Activated CD4-positive, alpha-beta T cell treated with anti-CD3 and anti-CD28 coated beads, Interleukin-2, amount 10 ng/mL, durations not matched to agents 24 days and 14 days (primary cell): Measurements from ENCODE around the gene PLEKHA7. TPM values are rescaled to one million over a fixed set of nuclear protein-coding genes. Genes with fewer than 3 reads are reported as not detected.
"Not testable (repeated sequence)": the region's sequence is repeated elsewhere in the genome, so short reads cannot be mapped to it uniquely, and the experiment has no call there.

ENCODE experiments used
- DNase-seq: peaks from one replicate; pipeline ENCODE4 v3.0.0; 2022
- H3K27ac Mint-ChIP-seq: one replicate; pipeline ENCODE4 v1.8.0; 2022; ENCODE audit warnings: mild to moderate bottlenecking, mixed read lengths
- H3K27me3 Mint-ChIP-seq: one replicate; pipeline ENCODE4 v1.8.0; 2022; ENCODE audit warnings: mixed read lengths
- H3K36me3 Mint-ChIP-seq: one replicate; pipeline ENCODE4 v1.8.0; 2022; ENCODE audit warnings: low read depth, mild to moderate bottlenecking, mixed read lengths
- H3K4me1 Mint-ChIP-seq: one replicate; pipeline ENCODE4 v1.8.0; 2021; ENCODE audit warnings: mixed read lengths
- H3K4me3 Mint-ChIP-seq: one replicate; pipeline ENCODE4 v1.8.0; 2022; ENCODE audit warnings: mild to moderate bottlenecking, moderate library complexity, mixed read lengths
- H3K9me3 Mint-ChIP-seq: one replicate; pipeline ENCODE4 v1.8.0; 2021; ENCODE audit warnings: mixed read lengths
- intact Hi-C: fragments of 100-400 bp; cut with micrococcal nuclease; formaldehyde crosslinking; loops from one replicate; pipeline ENCODE4 v1.15.1; 2023
- total RNA-seq: library from RNA; stranded (reverse); gene quantifications from 2 replicates; pipeline ENCODE4 v1.2.3, GENCODE V29; 2022

The PLEKHA7 gene
- total RNA-seq, 1 donor from 2014 or later, result 16.7 TPM

DNA sequence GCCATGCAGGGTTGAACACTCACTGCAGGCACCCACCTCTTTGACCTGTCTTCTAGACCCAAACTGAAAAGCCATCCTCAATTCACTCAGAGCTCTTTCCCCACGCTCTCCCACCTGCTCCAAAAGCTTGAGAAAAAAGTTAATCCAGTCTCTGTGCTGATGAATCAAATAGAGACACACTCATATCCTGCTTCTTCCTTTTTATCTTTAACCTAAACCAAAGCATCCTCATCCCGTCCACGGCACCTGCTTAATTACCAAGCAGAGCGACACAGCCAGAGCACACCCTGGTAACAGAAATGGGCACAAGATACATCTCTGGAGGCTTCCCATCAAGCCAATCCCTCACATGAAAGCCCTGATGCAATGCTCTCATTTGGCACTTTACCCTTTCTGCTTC lies 102.6 kb downstream of the PLEKHA7 start:
- Mint-ChIP-seq H3K27ac (peak overlapping the region; percentile 25), H3K4me1 (peaks cover 23% of the 10 kb centered on the region), H3K27me3 (no peaks in the 10 kb centered on the region), H3K9me3 (no peaks in the 10 kb centered on the region), H3K4me3 (no peak overlapping the region), H3K36me3 (no peaks in the 10 kb centered on the region)
- intact Hi-C loops, result loop anchor here (1.0 kb wide), 1 partner anchor 8 kb away; no protein-coding TSS in a partner anchor
- DNase-seq, result no peak

GRCh38 chr11:16911186-16911585 lies 103.0 kb downstream of the PLEKHA7 start:
- no peak overlapping the region for H3K4me3 Mint-ChIP-seq
- H3K4me1 Mint-ChIP-seq, result peaks cover 23% of the 10 kb centered on the region
- no peaks in the 10 kb centered on the region for H3K27me3 Mint-ChIP-seq
- no peaks in the 10 kb centered on the region for H3K9me3 Mint-ChIP-seq
- no peaks in the 10 kb centered on the region for H3K36me3 Mint-ChIP-seq
- intact Hi-C loops, result loop anchor here (1.0 kb wide), 1 partner anchor 8 kb away; no protein-coding TSS in a partner anchor
- DNase-seq, result no peak
- no peak overlapping the region for H3K27ac Mint-ChIP-seq

DNA sequence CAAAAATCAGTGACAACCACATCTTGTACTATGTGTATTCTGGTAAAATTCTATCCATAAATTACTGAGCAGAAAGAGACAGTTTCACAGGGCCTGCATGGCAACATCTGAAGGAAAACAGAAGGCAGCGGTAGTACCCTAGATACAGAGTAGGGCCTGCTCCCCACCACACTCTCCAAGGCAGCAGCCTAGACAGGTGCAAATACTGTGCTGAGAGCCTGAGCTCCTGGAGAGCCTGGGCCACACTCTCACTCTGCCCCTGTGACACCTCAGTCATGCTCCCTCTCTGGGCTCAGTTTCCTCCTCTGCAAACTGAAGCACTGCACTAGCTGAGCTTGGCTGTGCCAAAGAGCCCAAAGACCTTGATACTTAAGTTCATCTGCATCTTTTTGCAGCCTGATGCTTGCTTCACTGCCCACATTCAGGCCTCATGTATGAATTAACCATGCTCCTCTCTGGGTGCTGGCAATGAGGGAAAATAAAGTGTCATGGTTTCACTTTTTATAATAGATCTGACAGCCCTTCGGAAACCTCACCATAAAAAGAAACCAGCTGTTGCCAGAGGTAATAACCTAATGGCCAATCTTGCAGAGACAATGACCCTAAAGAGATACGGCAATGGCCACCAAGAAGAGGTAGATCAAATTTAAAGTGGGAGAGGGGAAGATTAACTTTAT lies 104.7 kb downstream of the PLEKHA7 start:
- intact Hi-C loops, result no loop called here
- Mint-ChIP-seq H3K9me3 (no peaks in the 10 kb centered on the region), H3K36me3 (no peaks in the 10 kb centered on the region), H3K27ac (peak overlapping the region; percentile 90), H3K27me3 (no peaks in the 10 kb centered on the region), H3K4me1 (peaks cover 28% of the 10 kb centered on the region), H3K4me3 (peak overlapping the region; percentile 36)
- DNase-seq, result peak; percentile 63

DNA sequence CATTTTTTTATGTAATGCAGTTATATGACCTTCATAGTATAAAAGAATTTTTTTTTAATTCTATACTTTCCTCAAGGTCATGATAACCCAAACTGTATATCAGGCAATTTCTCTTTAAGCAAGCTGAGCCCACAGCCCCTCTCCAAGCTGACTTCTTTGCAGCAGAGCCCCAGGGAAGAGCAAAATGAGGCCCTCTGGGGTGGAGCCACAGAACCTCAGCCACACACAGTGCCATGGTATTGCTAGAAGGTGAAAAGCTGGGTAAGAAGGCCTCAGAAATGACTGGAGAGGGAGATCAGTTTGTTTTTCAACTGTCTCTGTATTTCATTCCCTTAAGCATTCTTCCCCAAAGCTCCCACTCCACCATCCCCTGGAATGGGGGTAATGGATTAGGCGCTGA lies 108.8 kb downstream of the PLEKHA7 start:
- peak overlapping the region; percentile 30 for H3K27ac Mint-ChIP-seq
- intact Hi-C loops, result no loop called here
- H3K36me3 Mint-ChIP-seq, result peaks cover 20% of the 10 kb centered on the region
- peaks cover 43% of the 10 kb centered on the region for H3K4me1 Mint-ChIP-seq
- H3K27me3 Mint-ChIP-seq, result no peaks in the 10 kb centered on the region
- DNase-seq, result no peak
- peaks cover 13% of the 10 kb centered on the region for H3K9me3 Mint-ChIP-seq
- no peak overlapping the region for H3K4me3 Mint-ChIP-seq

GRCh38 chr11:16904761-16905160 lies 109.5 kb downstream of the PLEKHA7 start:
- not testable (repeated sequence) for H3K27me3 Mint-ChIP-seq, DNase-seq, H3K4me3 Mint-ChIP-seq, H3K27ac Mint-ChIP-seq
- H3K9me3 Mint-ChIP-seq, result peaks cover 13% of the 10 kb centered on the region
- H3K4me1 Mint-ChIP-seq, result peaks cover 40% of the 10 kb centered on the region
- H3K36me3 Mint-ChIP-seq, result peaks cover 20% of the 10 kb centered on the region
- intact Hi-C loops, result loop anchor here (5.0 kb wide), 3 partner anchors 243 to 393 kb away; partner anchors contain the start of gene NUCB2

DNA sequence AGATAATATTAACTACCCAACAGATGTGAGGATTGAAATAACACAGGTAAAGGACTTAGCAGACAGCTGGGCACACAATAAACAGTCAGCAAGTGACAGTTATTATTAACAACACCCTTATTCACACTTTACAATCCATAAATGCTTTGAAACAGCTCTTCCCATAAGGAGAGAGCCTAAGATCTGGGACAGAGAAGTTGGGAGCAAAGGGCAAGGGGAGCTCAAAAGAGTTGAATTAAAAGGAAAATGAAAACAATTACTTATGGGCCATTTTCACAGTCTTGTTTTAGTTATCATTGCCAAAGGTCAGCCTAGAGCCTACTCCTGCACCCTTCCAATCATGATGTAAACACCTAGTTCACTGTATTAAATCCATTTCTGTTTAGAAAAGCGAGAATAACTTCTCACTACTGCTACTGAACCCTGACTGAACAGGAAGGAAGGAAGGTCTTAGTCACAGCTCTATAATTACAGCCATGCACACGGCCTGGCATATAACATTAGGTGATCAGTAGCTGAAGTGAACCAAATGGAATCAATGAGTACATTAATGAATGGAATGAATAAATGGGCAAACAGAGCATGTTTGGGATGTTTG lies 111.3 kb downstream of the PLEKHA7 start:
- peak overlapping the region; percentile 97 for H3K27ac Mint-ChIP-seq
- H3K4me3 Mint-ChIP-seq, result peak overlapping the region; percentile 46
- peaks cover 20% of the 10 kb centered on the region for H3K36me3 Mint-ChIP-seq
- peaks cover 42% of the 10 kb centered on the region for H3K4me1 Mint-ChIP-seq
- peak; percentile 63 for DNase-seq
- intact Hi-C loops, result loop anchor here (1.0 to 5.0 kb wide), 8 partner anchors 8 to 452 kb away; partner anchors contain the start of genes NUCB2 and RPS13
- no peaks in the 10 kb centered on the region for H3K27me3 Mint-ChIP-seq
- H3K9me3 Mint-ChIP-seq, result peaks cover 13% of the 10 kb centered on the region

GRCh38 chr11:16902182-16902581 lies 112.0 kb downstream of the PLEKHA7 start:
- H3K27me3 Mint-ChIP-seq, result no peaks in the 10 kb centered on the region
- peaks cover 45% of the 10 kb centered on the region for H3K4me1 Mint-ChIP-seq
- peak; percentile 72 for DNase-seq
- peaks cover 13% of the 10 kb centered on the region for H3K9me3 Mint-ChIP-seq
- intact Hi-C loops, result loop anchor here (1.0 to 5.0 kb wide), 5 partner anchors 38 to 453 kb away; partner anchors contain the start of gene NUCB2
- H3K4me3 Mint-ChIP-seq, result peak overlapping the region; percentile 46
- peak overlapping the region; percentile 97 for H3K27ac Mint-ChIP-seq
- peaks cover 20% of the 10 kb centered on the region for H3K36me3 Mint-ChIP-seq

GRCh38 chr11:16900491-16900890 lies 113.7 kb downstream of the PLEKHA7 start:
- Mint-ChIP-seq H3K27ac (peak overlapping the region; percentile 4), H3K4me3 (no peak overlapping the region), H3K36me3 (peaks cover 20% of the 10 kb centered on the region), H3K9me3 (peaks cover 13% of the 10 kb centered on the region), H3K27me3 (no peaks in the 10 kb centered on the region), H3K4me1 (peaks cover 40% of the 10 kb centered on the region)
- intact Hi-C loops, result loop anchor here (5.0 kb wide), 3 partner anchors 247 to 397 kb away; partner anchors contain the start of gene NUCB2
- DNase-seq, result no peak

DNA sequence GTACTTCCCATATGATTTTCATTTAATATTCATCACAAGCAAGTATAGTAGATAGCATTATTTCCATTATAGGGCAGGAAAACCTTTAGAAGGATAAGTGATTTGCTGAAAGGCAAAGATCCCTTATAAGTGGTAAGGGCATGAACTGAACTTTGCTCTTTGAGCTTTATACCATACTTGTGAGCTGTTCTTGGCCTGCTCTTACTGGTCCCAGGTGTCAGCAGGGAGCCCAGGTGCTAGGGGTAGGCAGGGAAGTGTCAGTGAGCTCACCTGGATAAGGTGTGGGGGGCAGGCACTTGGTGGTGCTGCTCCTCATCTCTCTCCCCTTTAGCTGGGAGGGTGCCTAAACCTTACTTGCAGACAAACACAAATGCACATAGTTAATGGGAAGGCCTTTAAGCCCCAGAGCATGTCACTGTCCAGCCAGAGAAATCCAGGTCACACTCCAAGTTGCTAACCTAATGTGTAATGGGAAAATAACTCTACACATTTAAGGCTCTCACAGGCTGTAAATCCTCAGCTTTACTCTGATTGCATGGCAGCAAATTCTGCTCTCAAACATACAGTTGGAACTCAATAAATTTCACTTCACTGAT lies 114.4 kb downstream of the PLEKHA7 start:
- Mint-ChIP-seq H3K27ac (peak overlapping the region; percentile 4), H3K9me3 (peaks cover 13% of the 10 kb centered on the region), H3K4me3 (no peak overlapping the region), H3K36me3 (peaks cover 20% of the 10 kb centered on the region), H3K4me1 (peaks cover 40% of the 10 kb centered on the region), H3K27me3 (no peaks in the 10 kb centered on the region)
- DNase-seq, result no peak
- intact Hi-C loops, result loop anchor here (5.0 kb wide), 3 partner anchors 247 to 397 kb away; partner anchors contain the start of gene NUCB2

DNA sequence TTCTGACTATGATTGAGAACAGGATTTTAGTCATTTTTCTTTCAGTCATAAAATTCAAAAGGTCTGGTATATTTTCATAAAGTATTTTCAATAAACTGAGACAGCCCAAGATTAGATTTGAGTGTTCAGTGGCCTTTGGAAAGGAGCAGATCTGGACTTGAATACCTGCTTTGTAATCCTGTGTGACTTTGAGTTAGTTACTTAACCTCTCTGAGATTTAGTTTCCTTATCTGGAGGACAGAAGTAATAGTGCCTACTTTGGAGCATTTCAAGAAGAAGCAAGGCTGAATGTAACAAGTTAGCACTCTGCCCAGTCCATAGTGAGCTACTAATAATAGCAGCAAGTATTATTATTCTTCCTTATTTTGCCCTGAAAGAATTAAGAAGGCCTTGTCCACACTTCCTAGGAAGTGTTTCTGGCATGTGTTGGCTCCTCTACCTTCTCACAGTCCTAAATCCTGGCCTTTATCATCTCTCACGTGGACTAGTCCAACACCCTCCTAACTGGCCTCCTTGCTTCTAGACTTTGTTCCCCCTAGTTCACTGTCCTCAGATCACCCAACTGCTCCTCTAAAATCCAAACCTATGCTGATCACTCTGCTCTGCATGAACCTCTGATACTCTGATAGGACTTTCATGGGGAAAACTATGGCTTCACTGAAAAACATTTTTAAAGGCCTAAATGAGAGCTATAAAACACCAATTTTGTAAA lies 115.8 kb downstream of the PLEKHA7 start:
- Mint-ChIP-seq H3K9me3 (peaks cover 6% of the 10 kb centered on the region), H3K27me3 (no peaks in the 10 kb centered on the region), H3K36me3 (peaks cover 13% of the 10 kb centered on the region), H3K27ac (peak overlapping the region; percentile 56), H3K4me1 (peaks cover 32% of the 10 kb centered on the region), H3K4me3 (no peak overlapping the region)
- intact Hi-C loops, result no loop called here
- no peak for DNase-seq

- Mint-ChIP-seq H3K4me1 (peaks cover 24% of the 10 kb centered on the region), H3K36me3 (peaks cover 8% of the 10 kb centered on the region), H3K27me3 (no peaks in the 10 kb centered on the region), H3K27ac (peak overlapping the region; percentile 16), H3K9me3 (peaks cover 3% of the 10 kb centered on the region), H3K4me3 (no peak overlapping the region)
- intact Hi-C loops, result no loop called here
- DNase-seq, result no peak
Measured at GRCh38 chr11:16897470-16898061, 116.6 kb downstream of the PLEKHA7 start.

- intact Hi-C loops, result no loop called here
- no peak overlapping the region for H3K27ac Mint-ChIP-seq
- no peaks in the 10 kb centered on the region for H3K27me3 Mint-ChIP-seq
- no peak for DNase-seq
- H3K4me3 Mint-ChIP-seq, result no peak overlapping the region
- peaks cover 4% of the 10 kb centered on the region for H3K36me3 Mint-ChIP-seq
- peaks cover 5% of the 10 kb centered on the region for H3K9me3 Mint-ChIP-seq
- peaks cover 20% of the 10 kb centered on the region for H3K4me1 Mint-ChIP-seq
Measured at GRCh38 chr11:16896729-16897469, 117.3 kb downstream of the PLEKHA7 start.

DNA sequence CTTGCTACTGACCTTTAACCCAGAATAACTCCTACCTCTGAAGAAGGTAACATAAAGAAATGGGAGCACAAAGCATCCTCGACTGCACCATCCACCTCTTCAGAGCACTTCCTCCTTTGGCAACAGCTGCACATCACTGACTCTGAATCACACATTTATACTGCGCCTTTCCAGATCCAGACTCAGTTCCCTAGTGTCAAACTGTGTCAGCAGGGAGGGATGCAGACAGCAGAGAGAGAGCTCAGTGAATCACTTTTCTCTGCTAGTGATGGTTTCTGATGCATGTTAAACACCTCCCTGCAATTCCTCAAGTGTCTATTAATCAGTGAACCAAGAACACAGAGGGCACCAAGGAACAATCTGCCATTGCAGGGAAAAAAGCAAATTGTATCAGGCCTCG lies 118.9 kb downstream of the PLEKHA7 start:
- no peak overlapping the region for H3K4me3 Mint-ChIP-seq
- peaks cover under 1% of the 10 kb centered on the region for H3K36me3 Mint-ChIP-seq
- no peaks in the 10 kb centered on the region for H3K27me3 Mint-ChIP-seq
- peaks cover 13% of the 10 kb centered on the region for H3K4me1 Mint-ChIP-seq
- H3K9me3 Mint-ChIP-seq, result peaks cover 5% of the 10 kb centered on the region
- H3K27ac Mint-ChIP-seq, result no peak overlapping the region
- DNase-seq, result no peak
- intact Hi-C loops, result no loop called here
